ENCODE data around the gene DYNLT5.

The DYNLT5 gene

DNA sequence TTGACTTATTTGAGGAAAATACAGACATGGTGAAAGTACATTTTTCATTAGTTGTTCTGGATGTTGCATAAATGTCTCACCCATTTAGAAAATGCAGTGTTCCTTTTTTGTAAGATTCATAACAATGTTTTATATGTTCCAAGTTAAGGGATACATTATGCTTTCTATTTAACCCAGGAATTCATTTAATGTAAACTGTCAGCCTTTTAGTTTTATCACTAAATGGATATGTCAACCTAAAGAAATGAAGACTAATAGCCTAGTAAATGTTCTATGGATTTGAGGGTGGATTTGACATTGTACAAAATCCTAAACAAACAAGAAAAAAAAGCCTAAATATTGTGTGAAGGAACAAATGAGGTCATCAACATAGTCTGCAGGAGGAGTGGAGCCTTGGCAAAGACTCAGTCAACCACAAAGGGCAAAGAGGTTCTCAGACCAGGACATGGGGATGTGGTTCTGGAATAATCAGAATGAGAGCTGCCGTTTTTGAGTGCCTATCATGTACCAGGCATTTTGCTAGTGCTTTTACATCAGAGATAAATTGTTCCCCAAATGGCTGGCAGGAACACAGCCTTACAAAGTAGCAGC is 57.6 kb downstream of the DYNLT5 start:
- TF ChIP-seq, protein P1, sequence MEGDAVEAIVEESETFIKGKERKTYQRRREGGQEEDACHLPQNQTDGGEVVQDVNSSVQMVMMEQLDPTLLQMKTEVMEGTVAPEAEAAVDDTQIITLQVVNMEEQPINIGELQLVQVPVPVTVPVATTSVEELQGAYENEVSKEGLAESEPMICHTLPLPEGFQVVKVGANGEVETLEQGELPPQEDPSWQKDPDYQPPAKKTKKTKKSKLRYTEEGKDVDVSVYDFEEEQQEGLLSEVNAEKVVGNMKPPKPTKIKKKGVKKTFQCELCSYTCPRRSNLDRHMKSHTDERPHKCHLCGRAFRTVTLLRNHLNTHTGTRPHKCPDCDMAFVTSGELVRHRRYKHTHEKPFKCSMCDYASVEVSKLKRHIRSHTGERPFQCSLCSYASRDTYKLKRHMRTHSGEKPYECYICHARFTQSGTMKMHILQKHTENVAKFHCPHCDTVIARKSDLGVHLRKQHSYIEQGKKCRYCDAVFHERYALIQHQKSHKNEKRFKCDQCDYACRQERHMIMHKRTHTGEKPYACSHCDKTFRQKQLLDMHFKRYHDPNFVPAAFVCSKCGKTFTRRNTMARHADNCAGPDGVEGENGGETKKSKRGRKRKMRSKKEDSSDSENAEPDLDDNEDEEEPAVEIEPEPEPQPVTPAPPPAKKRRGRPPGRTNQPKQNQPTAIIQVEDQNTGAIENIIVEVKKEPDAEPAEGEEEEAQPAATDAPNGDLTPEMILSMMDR (IDR thresholded peaks at IDR 0.05; ENCODE audit: insufficient read depth, low read depth, low read length, missing control alignments): no peak
- no peak for DNase-seq (ENCODE audit: low read depth)
- no peak overlapping the region for H3K4me3 ChIP-seq (ENCODE audit: low read depth, low read length)

- TF ChIP-seq, protein P1 (IDR thresholded peaks at IDR 0.05; ENCODE audit: insufficient read depth, low read depth, low read length, missing control alignments): no peak
- DNase-seq (ENCODE audit: low read depth): no peak
- no peak overlapping the region for H3K4me3 ChIP-seq (ENCODE audit: low read depth, low read length)
These were observed 72.5 kb downstream of the DYNLT5 start for GRCh38 chr1:66824771-66825170.

All from GM12865 (cell line).